GM21447 (cell line): ENCODE measurements around the gene HLCS.

Experiments
- ATAC-seq: cut with Tn5 transposase; IDR thresholded peaks from one replicate; pipeline ENCODE4 v1.9.1; 2021; ENCODE audit not compliant: unreplicated experiment

The HLCS gene

DNA sequence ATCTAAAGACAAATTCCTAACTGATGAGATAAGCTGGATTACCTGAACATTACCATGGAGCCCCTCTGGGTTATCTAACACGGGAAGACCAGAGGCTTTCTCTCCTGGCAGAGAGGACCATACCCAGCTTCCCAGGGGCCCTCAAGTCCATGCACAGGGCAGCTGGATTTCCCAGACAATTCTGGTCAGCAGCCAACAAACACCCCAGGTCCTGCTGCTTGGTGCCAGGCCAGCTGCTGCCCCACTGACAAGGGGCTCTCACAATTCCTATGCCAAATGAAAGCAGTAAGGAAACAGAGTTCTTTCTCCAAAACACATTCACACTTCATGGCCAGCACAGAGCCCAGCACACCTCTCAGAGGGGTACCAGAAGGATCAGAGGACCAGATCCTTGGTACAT is 114.2 kb downstream of the HLCS start:
- ATAC-seq, result no peak

DNA sequence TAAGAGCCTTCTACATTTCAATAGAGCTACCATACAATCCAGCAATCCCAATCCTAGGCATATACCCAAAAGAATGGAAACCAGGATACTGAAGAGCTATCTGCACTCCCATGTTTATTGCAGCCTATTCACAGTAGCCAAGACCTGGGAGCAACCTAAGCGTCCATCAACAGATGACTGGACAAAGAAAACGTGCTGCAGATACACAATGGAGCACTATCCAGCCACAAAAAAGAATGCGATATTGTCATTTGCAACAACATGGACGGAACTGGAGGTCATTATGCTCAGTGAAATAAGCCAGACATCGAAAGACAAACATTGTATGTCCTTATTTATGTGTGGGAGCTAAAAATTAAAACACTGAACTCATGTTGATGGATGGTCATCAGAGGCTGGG is 115.3 kb downstream of the HLCS start:
- no peak for ATAC-seq

GRCh38 chr21:36850372-36850771 is 116.1 kb downstream of the HLCS start:
- ATAC-seq, result no peak

- no peak for ATAC-seq
These were observed 116.9 kb downstream of the HLCS start for GRCh38 chr21:36849461-36850105.

DNA sequence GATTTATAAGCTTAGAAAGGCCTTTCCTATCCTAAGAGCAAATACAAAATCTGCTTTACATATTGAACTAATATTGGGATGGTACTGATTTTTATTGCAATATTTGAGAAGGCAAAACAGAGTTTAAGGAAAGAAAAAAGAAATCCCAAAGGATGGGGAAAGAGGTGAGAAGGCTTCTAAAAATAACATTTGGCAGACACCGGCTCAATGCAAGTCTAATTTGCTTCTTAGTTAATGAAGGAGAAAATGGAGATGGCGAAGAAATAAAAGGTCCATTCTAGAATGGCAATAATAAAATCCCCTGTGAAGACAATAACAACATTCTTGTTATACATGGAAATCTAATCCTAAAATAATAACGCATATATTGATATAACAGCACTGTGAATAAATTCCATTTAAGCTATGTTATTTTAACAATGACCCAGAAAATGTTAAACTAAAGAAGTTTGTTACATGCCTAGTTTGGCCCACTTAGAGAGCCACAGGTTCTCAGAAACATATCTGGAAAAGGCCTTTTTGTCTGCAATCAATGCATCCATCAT is 117.7 kb downstream of the HLCS start:
- no peak for ATAC-seq

GRCh38 chr21:36847189-36847588 is 119.3 kb downstream of the HLCS start:
- no peak for ATAC-seq

DNA sequence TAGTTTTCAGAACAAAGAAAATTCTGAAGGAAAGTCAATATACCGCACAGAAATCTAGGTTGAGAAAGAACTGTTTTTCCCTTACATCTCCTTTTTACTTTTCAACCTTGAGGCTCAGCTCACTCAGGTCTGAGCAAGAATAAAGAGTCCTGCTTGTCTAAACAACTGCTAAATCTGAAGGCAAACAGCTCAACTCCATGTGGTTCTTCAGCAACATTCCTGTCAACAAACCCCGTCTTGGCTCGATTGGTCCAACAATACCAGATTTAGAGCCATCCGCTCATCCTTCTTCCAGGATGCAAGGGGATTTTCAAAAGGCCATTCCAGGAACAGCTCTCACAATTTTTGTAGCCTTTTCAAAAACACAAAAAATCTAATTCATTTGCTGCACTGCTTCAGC is 119.8 kb downstream of the HLCS start:
- ATAC-seq, result no peak

DNA sequence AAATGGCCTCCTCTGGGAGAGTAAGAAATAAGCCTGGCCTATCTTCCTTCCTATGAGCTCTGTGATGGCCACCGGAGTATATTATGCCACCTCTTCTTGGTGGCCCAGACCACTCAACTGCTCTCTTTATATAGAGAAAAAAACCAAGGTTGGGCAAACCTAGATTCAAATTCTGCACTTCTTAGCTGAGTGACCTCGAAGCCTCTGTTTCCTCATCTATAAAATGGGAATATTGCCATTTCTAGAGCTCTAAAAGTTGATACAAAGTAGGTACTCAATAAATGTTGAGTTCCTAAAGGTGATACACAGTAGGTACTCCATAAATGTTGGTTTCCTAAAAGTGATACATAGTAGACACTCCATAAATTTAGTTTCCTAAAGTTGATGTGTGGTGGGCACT is 120.7 kb downstream of the HLCS start:
- ATAC-seq, result no peak

- no peak for ATAC-seq
These were observed 121.4 kb downstream of the HLCS start for GRCh38 chr21:36845070-36845469.

- ATAC-seq, result no peak
These were observed 124.6 kb downstream of the HLCS start for GRCh38 chr21:36841866-36842265.

- ATAC-seq, result no peak
These were observed 126.7 kb downstream of the HLCS start for GRCh38 chr21:36839735-36840134.

DNA sequence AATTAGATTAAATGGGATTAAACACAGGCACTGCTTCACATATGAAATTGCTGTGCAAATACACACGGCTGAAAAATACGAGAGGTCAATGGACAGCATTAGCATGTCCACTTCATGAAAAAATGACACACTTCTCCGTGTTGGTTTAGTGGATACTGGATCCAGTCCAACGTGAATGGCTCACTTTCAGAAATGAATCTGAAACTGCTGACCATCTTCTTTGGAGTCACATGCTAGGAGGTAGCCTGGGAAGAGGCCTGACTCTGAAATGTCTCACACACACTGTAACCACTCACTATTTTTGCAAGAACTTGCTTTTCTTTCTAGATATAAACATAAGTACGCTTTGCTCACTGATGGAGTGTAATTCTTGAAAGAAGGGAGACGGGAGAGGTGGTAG is 127.3 kb downstream of the HLCS start:
- no peak for ATAC-seq

DNA sequence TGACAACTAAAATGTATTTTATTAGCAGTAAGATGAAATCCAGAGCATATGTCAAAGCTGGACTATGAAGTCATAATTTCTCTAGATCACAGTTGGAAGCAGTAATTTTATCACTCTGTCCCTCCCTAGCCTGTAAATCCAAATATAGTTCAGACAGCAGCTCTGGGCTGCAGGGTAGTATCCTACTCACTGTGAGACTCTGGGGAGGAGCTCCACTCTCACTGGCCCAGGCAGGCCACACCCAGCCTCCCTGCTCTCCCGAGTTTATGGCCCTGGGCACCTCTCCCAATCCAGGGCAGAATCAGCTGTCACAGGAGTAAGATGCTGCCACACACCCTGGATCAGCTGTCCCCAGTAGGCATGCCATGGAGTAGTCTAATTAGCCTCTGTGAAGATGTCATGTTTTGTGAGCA is 131.1 kb downstream of the HLCS start:
- ATAC-seq, result no peak

DNA sequence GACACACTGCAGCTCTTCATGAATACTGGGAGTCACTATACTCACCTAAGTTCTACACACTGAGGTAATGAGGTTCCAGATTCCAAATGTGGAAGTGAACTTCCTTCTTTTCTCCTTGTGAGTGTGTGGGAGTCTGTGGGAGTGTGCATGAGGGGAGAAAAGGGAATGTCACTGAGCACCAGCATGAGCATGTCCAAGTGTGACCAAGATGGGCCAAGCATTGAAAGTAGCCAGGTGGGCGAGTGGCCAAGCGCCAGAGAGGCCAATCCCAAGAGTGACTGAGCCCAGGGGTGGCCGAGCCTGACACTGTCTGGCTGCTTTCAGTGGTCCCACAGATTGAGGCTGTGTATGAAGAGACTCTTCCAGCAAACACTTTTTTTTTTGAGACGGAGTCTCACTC is 132.3 kb downstream of the HLCS start:
- no peak for ATAC-seq

- no peak for ATAC-seq
These were observed 136.4 kb downstream of the HLCS start for GRCh38 chr21:36830100-36830499.

GRCh38 chr21:36828891-36829515 is 137.5 kb downstream of the HLCS start:
- no peak for ATAC-seq

DNA sequence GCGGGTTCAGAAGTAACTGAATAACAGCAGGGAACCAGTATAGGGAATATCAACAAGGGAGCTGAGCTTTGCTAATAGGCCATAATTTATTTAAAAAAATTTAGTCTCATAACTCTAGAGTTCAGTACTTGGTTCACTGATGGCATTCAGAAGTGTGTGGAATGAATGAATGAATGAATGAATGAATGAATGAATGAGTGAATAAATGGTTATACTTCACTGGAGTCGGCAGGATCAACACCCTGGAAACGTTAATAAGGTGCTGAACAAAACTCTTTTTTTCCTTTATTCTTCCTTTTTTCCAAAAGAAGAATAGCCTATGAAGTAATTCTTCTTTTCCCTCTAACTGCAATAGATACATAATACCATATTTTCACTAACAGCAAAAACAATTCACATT is 138.3 kb downstream of the HLCS start:
- ATAC-seq, result no peak

DNA sequence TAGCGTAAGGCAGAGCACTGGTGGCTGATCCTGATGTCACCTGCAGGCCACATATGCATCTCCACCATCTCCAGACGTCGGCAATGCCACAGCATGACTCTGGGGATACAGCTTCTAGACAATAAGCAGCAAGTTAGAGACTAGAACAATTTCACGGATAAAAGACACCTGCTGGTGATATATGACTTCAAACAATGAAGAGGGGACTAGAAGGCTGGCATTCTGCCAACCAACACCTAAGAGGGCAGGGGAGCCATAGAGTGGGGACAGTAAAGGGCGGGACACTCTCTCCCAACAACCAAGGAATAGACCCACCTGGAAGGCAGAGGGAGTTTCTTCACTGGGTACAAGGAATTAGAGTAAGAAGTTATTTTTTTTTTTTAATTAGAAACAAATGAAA is 140.8 kb downstream of the HLCS start:
- no peak for ATAC-seq

DNA sequence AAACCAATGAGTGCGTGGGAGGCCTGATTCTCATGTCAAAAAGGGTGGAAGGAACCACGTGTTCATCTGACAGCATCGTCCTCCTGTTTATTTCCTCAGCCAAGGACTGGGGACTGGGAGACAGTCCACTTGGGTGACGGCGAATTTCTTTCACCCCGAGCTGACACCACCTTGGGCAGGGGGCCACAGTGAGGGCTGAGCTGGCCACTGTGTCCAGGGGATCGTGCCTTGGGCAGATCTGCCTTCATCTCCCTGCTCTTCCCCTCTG is 145.5 kb downstream of the HLCS start:
- no peak for ATAC-seq

DNA sequence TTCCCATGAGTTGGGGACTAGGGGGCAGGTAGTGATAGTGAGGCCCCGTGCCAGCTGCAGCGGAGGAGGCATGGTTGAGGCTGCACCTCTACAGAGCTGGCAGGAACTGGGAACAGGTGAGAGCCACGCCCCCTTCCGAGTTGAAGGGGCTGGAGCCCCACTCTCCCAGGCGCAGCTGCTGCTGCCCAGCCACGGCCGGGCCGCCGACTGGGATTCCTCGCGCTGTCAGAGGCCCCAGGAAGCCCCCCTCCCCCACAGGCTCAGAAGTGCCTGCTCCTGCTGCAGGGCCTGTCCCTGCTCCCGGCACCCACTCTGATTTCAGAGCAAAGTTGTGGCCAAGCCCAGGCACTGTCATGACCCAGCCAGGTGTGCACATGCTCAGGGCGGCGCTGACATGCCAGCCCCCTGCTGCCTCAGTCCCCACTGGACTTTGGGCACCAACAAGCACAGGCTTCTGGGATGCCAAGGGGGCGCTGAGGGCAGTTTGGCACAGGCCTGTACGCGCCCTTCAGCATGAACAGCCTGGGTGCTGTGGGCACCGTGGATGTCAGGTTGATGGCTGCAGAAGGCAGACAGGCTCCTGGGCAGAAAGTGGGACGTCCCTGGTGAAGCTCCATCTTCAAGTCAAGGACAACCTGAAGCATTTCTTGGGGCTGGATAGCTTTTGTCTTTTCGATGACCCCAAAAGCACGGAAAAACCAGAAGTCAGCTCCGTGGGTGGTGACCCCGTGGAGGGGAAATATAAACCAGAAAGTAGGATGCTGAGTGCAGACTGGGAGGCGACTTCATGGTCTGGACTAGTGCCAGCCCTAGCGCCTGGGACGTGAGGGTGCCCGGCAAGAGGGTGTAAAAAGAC is 146.1 kb downstream of the HLCS start:
- no peak for ATAC-seq

GRCh38 chr21:36817732-36818450 is 148.6 kb downstream of the HLCS start:
- no peak for ATAC-seq
